Sigmoid colon (tissue), 4 donors: ENCODE results near the gene MYO5C.

ENCODE experiments used
- CTCF ChIP-seq, 4 experiments: fragments of 450-650 bp in 3 of 4; fragments of 200-600 bp in 1 of 4; IDR thresholded peaks; one replicate each; pipeline ENCODE4 v1.5.1; 2016 to 2019; ENCODE audit warnings: antibody characterized with exemption in 4 of 4, mild to moderate bottlenecking in 3 of 4, moderate library complexity in 2 of 4
- POLR2A ChIP-seq, 2 donors: fragments of 450-650 bp; IDR thresholded peaks; one replicate each; pipeline ENCODE4 v1.6.1; 2016; ENCODE audit warnings: antibody characterized with exemption in 2 of 2, mild to moderate bottlenecking in 2 of 2, moderate library complexity in 2 of 2
- POLR2AphosphoS5 ChIP-seq, 4 donors: sonication (generic); formaldehyde crosslinking; IDR thresholded peaks; one replicate each; pipeline ENCODE4 v1.6.1; 2017; ENCODE audit warnings: antibody characterized with exemption in 4 of 4

- TF ChIP-seq CTCF (IDR thresholded peaks at IDR 0.05) (no peak), POLR2AphosphoS5 (IDR thresholded peaks at IDR 0.05) (no peak), POLR2A (IDR thresholded peaks at IDR 0.05) (no peak)
These were observed 140.4 kb downstream of the MYO5C start for GRCh38 chr15:52154896-52155865.
